ENCODE data around the gene TTLL8.

The TTLL8 gene

GRCh38 chr22:50035131-50035881 is 22.8 kb downstream of the TTLL8 start:
- H3K9me3 ChIP-seq (ENCODE audit: low read length) = peaks cover 15% of the 10 kb centered on the region
- H4K20me1 ChIP-seq (ENCODE audit: insufficient read depth, low read length) = no peaks in the 10 kb centered on the region
- no peaks in the 10 kb centered on the region for H3K79me2 ChIP-seq (ENCODE audit: insufficient read depth, low read length)
- no peaks in the 10 kb centered on the region for H3F3A ChIP-seq (ENCODE audit: insufficient read depth, low read length)
- H3K9ac ChIP-seq (ENCODE audit: low read length) = no peak overlapping the region
- H3K36me3 ChIP-seq (ENCODE audit: insufficient read depth, low read length) = peaks cover 7% of the 10 kb centered on the region; the same call in 1 of the 2 replicates
- H3K27ac ChIP-seq (ENCODE audit: low read depth, low read length, poor library complexity, severe bottlenecking) = no peak overlapping the region
- H3K27me3 ChIP-seq (ENCODE audit: insufficient read depth, low read length) = peaks cover 4% of the 10 kb centered on the region; the same call in 1 of the 2 replicates
- H3K9me2 ChIP-seq (ENCODE audit: low read depth, low read length) = no peaks in the 10 kb centered on the region
- H3K4me3 ChIP-seq (ENCODE audit: low read depth, low read length, poor library complexity, severe bottlenecking) = no peak overlapping the region
- no peaks in the 10 kb centered on the region for H3K4me1 ChIP-seq (ENCODE audit: insufficient read depth, low read length, severe bottlenecking)
- no peak overlapping the region for H2AFZ ChIP-seq (ENCODE audit: low read length)
- H3K4me2 ChIP-seq (ENCODE audit: low read length) = no peak overlapping the region
- TF ChIP-seq EZH2 (IDR thresholded peaks at IDR 0.05; ENCODE audit: borderline replicate concordance, low read length) (no peak), CTCF (IDR thresholded peaks at IDR 0.05; ENCODE audit: low read length) (no peak)

- TF ChIP-seq EZH2 (IDR thresholded peaks at IDR 0.05; ENCODE audit: borderline replicate concordance, low read length) (no peak), CTCF (IDR thresholded peaks at IDR 0.05; ENCODE audit: low read length) (no peak)
- Histone ChIP-seq H3K79me2 (ENCODE audit: insufficient read depth, low read length) (no peaks in the 10 kb centered on the region), H3K9me3 (ENCODE audit: low read length) (peaks cover 13% of the 10 kb centered on the region), H3K9me2 (ENCODE audit: low read depth, low read length) (no peaks in the 10 kb centered on the region), H3K36me3 (ENCODE audit: insufficient read depth, low read length) (peaks cover 1% of the 10 kb centered on the region; the same call in 1 of the 2 replicates), H4K20me1 (ENCODE audit: insufficient read depth, low read length) (no peaks in the 10 kb centered on the region), H3K4me3 (ENCODE audit: low read depth, low read length, poor library complexity, severe bottlenecking) (no peak overlapping the region), H2AFZ (ENCODE audit: low read length) (no peak overlapping the region), H3K27me3 (ENCODE audit: insufficient read depth, low read length) (peaks cover 4% of the 10 kb centered on the region; the same call in 1 of the 2 replicates), H3F3A (ENCODE audit: insufficient read depth, low read length) (no peaks in the 10 kb centered on the region), H3K4me2 (ENCODE audit: low read length) (no peak overlapping the region), H3K4me1 (ENCODE audit: insufficient read depth, low read length, severe bottlenecking) (no peaks in the 10 kb centered on the region), H3K27ac (ENCODE audit: low read depth, low read length, poor library complexity, severe bottlenecking) (no peak overlapping the region), H3K9ac (ENCODE audit: low read length) (no peak overlapping the region)
Measured at GRCh38 chr22:50034126-50035081, 23.7 kb downstream of the TTLL8 start.

- Histone ChIP-seq H3K27me3 (ENCODE audit: insufficient read depth, low read length) (no peaks in the 10 kb centered on the region), H2AFZ (ENCODE audit: low read length) (no peak overlapping the region), H3K4me2 (ENCODE audit: low read length) (no peak overlapping the region), H3K27ac (ENCODE audit: low read depth, low read length, poor library complexity, severe bottlenecking) (no peak overlapping the region), H3K36me3 (ENCODE audit: insufficient read depth, low read length) (no peaks in the 10 kb centered on the region), H3K9me3 (ENCODE audit: low read length) (peaks cover 5% of the 10 kb centered on the region; the same call in 1 of the 2 replicates), H3K9ac (ENCODE audit: low read length) (no peak overlapping the region), H3F3A (ENCODE audit: insufficient read depth, low read length) (no peaks in the 10 kb centered on the region), H3K79me2 (ENCODE audit: insufficient read depth, low read length) (no peaks in the 10 kb centered on the region), H3K4me1 (ENCODE audit: insufficient read depth, low read length, severe bottlenecking) (no peaks in the 10 kb centered on the region), H3K9me2 (ENCODE audit: low read depth, low read length) (no peaks in the 10 kb centered on the region), H4K20me1 (ENCODE audit: insufficient read depth, low read length) (no peaks in the 10 kb centered on the region), H3K4me3 (ENCODE audit: low read depth, low read length, poor library complexity, severe bottlenecking) (no peak overlapping the region)
- TF ChIP-seq CTCF (IDR thresholded peaks at IDR 0.05; ENCODE audit: low read length) (no peak), EZH2 (IDR thresholded peaks at IDR 0.05; ENCODE audit: borderline replicate concordance, low read length) (no peak)
Measured at GRCh38 chr22:50032941-50033601, 25.0 kb downstream of the TTLL8 start.

Measured in OCI-LY1 (cell line).